HG02610 (cell line): ENCODE data around the gene KRT76.

Experiments used
- ATAC-seq: cut with Tn5 transposase; IDR thresholded peaks from one replicate; pipeline ENCODE4 v1.9.1; 2021; ENCODE audit warnings: mild to moderate bottlenecking, moderate library complexity; ENCODE audit not compliant: unreplicated experiment

Gene KRT76

DNA sequence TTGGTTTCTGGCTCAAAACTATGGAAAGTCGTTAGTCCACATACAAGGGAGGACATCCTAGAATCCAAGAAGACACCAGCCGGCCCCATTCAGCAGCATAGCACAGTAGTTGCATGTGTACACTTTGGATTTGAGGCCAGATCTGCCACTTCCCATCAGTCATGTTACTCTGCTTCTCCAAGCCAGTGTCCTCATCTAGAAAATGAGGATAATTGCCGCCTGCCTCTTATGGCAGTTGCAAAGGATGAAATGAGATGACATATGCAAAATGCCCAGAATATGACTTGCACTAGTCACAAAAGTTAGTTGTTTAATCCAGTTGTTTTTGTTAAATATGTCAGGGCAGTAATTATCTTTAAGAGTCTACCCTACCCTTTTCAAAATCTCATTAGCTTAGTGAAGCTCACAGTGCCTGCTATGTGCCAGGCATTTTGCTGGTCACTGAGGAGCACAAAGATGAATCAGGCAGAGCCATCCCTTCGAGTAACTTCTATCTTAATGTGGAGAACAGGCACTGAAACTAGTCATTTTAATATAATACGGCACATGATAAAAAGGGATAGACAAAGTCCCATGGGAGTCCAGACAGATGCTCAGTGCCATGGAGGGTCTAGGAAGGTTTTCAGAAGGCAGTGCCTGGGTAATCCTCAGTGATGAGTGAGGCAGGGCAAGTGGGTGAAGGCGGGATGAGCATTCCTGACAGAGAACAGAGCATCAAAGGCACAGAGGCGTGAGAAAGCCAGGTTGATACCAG, 6.6 kb upstream of the KRT76 start:
- ATAC-seq = no peak

DNA sequence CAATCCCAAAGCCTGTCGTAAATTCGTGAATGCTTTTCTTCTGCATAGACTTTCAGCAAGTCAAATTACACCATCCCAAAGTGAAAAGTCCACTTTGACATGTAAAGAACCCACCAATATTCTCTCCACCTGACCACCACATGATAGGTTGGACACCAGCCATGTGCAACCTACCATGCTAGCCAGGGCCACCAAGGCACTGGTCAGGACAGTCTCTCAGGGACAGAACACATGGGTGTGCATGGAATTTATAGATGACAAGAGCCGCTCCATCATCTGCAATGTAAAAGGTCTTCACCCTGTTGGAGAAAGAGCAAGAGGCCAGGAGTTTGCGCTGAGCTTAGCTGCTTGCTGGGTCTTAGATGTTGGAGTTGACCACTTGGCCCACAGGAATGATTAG, 5.4 kb upstream of the KRT76 start:
- no peak for ATAC-seq

DNA sequence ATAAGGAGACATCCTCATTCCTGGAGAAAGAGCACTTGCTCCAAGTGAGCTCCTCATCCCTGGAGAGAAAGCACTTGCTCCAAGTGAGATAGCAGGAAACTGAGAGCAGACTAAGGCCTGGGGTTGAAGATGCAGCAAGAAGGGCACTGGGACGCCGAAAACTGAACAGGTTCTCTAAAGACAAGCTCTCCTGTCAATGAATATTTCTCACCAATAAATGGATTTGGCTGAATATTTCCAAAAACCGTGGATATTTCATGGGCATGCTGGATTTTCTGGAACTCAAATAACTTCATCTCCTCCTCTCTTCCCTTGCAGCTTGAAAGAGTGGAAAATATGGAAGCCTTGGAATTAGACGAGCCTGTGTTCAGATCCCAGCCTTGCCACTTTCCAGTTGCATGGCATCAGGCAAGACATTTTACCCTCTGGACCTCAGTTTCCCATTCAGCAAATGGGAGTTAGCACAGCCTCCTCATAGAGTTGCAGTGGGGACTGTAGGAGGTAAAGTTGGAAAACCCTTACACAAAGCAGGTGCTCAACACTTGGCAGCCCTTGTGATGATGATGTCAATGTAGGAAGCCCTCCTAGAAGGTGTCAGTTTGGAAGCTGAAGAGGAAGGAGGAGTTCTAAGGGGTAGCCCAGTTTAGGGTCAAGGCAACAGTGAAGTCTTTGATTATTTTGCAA, 4.4 kb upstream of the KRT76 start:
- no peak for ATAC-seq

DNA sequence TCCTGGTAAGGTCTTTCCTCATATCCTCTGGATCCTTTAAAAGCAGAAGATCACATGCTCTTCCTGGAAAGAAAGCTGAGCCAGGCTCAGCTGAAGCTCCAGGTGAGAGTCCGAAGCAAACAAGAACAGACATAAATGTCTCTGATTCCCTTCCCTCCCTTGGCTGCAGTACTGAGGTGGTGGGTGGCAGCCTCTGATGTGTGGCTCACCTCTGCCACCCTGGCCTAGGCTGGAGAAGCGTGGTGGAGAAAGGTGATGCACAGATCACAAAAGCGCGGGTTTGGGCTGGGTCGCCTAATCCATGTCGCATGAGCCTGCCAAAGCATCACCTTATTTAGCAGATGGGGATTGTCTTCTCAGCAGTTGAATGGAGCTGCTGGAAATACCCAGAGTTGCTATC, 2.8 kb upstream of the KRT76 start:
- ATAC-seq = no peak

DNA sequence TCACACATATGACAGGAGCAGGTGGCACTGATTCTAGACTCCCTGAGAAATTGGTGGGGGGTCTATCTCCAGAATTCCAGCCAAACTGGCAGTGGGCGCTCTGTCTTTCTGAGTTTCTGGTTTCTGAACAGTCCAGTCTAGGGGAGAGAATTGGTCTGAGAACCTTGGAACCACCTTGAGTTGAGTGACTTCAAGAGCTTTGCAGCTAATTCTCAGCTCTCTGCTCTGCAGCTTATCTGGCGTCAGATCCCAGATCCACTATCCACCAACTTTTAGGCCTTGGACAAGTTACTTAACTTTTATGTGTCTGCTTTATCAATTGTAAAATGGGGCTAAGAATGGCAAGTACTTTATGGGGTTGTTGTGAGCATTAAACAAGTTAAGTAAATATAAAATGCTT, 1.7 kb upstream of the KRT76 start:
- ATAC-seq = no peak

DNA sequence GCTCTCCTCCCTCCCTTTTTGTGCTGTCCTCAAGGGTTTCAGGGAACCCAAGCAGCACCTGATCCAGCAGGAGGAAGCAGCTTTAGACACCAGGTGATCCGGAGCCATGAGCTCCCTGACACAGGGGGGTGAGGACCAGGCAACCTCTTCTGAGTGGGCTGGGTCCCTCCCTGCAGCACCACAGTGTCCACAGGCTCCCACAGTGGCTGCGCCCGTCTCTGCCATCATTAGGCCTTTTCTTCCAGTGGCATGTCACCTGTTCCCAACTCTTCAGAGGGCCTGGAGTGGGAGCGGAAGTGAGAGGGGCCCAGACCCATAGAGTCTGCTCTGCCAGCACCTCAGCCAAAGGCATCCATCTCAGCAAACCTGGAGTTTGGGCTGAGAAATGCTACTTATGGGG, 421 bp upstream of the KRT76 start:
- ATAC-seq = no peak

DNA sequence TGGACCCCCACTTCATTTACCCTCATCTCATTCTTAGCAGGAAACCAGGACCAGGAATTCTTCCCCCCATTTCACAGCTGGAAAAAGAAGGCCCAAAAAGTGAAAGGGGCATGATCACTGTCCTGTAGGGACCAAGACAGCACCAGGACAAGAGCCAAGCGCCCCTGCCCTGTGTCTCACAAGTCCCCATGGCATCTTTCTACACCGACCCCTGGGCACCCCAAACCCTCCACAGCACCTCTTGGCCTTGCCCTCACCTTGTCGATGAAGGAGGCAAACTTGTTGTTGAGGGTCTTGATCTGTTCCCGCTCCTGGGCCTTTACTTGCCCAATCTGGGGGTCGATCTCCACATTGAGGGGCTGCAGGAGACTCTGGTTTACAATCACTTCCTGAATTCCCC, 710 bp downstream of the KRT76 start:
- ATAC-seq = no peak

DNA sequence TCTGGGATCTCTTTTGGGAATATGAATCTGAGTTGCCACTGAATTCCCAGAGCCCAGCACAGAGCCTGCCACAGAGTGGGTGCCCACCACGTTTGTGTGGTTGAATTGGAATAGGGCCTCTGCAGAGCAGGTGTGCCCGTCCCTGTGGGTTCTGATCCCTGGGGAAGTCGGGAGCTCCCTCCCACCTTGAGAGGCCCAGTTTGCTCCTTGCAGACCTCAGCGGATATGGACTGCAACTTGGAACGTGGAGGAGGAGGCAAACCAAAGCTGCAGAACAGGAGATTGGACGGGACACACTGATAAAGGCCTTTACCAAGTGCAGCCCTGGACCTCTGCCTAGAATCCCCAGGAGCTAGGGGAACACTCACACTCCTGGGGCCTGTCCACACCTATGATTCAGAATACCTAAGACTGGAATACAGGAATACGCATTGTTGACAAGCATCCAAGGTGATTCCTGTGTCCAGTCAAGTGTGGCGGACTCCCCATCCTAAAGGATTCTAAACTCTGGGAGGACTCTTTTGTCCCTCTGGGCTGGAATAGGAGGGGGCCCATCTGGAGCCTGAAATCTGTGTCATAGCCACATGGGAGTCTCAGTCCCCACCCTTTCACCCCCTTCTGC, 2.4 kb downstream of the KRT76 start:
- ATAC-seq = no peak

DNA sequence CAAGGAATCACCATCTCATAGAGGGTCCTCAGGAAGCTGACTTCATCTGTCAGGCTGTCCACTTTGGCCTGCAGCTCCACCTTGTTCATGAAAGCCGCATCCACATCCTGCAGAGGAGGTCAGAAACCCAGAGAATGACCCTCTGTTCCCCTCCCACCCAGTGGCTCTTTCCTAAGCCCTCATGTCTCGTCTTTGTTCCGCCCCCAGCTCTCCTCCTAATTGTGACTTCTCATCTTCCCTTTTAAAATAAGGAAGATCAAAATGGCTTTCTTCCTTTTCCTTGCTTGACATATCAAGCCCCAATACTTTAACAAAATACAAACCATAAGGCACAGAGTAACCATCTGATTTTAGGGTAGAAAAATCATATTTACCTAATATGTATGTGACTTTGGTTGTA, 4.4 kb downstream of the KRT76 start:
- ATAC-seq = no peak

DNA sequence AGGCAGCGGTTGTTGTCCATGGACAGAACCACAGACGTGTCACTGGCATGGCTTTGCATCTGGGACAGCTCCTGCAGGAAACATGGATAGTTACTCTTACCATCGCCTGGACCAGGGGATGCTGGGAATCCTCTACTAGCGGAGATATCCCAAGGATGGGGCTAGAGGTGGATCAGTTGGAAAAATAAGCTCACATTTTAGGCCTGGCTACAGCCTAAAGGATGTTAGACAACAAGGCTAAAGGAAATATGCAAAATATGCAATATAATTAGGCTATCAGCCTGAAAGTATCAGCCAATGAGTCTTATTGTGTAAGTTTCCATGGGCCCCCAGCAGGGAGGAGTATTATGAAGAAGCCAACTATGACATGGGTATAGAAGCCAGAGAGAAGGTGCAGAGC, 5.0 kb downstream of the KRT76 start:
- ATAC-seq = no peak

DNA sequence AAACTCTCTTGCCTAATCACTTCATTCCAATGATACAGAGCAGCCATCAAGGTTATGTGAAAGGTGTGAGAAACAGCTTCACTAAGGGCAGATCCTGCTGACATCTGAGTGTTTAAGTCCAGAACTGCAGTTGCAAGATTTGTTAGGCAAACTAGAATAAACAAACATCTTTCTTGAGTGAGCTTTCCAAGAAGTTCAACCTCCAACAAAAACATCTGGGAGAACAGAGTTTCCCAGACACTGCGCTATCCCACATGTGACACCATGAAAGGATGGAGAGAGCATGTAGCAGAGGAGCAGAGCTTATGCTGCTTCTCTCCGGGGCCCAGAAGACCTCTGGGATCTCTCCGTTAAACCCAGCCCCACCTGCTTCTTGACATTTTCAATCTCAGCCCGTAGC, 5.6 kb downstream of the KRT76 start:
- no peak for ATAC-seq

DNA sequence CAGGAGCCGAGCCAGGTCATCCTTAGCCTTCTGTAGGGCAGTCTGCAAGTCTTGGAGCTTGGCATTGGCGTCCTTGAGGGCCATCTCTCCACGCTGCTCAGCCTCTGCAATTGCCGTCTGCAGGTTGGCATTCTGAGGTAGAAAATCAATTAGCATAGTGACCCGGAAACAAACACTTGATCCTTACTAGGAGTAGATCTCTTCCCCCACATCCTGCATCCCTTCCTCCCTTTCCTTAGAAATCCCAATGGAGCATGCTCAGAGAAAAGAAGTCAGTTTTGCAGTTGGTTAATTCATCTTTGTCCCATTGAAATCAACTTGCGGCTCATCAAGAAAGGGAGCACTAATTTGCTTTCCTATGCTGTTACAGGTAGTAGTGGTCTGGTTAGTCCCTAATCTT, 6.1 kb downstream of the KRT76 start:
- ATAC-seq = no peak

DNA sequence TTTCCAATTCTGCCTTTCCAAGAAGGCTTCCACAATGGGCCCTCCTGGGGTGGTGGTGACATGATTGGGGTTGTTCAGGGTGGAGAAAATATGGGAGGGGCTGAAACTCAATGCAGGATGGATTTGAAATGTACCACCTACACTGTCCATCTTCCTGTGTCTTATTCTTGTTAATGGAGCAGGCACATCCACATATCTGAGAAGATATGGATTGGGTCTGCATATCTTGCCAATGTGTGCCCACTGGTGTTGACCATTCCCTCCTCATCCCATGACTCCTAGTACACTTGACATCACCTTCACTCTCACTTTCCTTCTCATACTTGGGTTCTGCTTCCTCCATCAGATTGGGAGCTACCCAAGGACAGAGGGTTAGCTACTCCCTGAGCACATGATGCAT, 7.2 kb downstream of the KRT76 start:
- no peak for ATAC-seq

DNA sequence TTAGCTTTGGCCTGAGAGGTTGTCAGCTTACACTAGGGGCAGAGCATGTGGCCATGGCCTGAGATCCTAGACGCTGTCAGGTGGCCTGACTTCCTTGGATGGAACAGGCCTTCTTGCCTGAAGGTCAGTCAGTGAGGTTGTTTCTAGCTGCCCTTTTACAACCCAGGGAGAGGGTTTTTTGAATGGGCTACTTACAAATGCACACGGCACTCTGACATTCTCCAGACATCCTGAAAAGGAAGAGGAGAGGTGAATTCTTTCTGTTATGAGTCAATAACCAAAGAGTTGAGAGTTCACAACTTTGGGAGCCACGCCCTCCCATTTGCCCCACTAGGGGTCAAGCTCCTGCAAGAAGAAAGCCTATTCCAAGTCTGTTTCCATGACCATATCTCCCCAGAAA, 7.8 kb downstream of the KRT76 start:
- ATAC-seq = no peak

DNA sequence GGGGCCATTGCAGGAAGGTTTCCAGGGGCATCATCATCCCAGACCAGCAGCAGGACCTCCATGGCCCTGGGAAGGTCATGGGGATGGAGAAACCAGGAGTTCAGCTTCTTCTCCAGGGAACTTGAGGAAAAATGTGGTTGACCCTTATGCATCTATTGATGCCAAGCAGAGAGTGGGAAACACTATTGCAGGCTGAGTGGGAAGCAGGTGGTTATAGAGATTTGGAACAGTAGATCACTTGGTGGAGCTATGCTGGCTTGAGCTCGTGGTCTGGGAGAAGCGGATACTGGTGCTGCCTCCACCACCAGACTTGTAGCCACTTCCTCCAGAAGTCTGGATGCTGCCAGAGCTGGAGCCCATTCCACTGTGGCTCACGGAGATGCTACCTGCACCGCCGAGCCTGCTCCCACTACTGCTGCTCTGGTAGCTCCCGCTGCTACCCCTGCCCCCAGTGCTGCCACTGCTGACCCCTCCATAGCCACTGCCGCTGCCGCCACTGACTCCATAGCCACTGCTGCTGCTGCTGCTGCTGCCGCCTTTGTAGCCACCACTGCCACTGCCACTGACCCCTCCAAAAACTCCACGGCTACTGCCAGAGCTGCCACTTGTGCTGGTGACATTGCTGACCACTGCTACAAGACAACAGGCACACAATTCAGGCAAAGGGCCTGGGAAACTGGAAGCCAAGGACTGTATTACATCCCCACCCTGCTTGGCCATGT, 8.5 kb downstream of the KRT76 start:
- ATAC-seq = no peak

DNA sequence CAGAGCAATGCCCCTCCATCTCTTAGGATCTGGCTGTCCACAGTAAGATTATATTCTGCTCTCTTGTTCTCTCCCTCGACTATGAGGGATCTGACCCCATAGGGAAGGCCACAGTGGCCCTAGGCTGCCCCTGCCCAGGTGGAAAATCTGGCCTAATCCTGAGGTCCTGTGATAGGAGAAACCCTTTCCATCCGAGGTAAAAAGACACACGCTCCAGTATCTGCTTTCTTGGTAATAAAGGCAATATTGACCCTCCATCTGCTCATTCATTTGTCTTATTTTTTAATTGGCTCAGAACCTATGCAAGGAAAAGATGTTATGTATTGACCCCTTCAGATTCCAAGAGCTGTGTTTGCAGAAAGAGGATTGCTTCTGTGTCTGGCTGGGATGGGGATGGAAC, 9.7 kb downstream of the KRT76 start:
- ATAC-seq = no peak

DNA sequence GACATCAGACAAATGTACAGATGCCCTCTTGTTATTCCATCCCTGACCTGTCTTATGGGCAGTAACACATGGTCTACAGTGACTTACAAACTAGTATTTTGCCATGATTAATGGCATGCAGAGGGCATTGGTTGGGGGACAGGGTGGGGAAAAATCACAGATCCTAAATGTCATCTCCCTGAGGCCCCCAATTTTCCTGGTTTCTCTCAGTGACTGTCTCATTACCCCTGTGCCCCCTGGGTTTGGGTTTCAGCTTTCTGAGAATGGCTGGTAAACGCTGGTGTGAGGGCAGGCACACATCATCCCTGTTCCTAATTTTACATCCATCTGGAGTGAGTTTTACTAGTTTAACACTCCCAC, 10.1 kb downstream of the KRT76 start:
- ATAC-seq = no peak

DNA sequence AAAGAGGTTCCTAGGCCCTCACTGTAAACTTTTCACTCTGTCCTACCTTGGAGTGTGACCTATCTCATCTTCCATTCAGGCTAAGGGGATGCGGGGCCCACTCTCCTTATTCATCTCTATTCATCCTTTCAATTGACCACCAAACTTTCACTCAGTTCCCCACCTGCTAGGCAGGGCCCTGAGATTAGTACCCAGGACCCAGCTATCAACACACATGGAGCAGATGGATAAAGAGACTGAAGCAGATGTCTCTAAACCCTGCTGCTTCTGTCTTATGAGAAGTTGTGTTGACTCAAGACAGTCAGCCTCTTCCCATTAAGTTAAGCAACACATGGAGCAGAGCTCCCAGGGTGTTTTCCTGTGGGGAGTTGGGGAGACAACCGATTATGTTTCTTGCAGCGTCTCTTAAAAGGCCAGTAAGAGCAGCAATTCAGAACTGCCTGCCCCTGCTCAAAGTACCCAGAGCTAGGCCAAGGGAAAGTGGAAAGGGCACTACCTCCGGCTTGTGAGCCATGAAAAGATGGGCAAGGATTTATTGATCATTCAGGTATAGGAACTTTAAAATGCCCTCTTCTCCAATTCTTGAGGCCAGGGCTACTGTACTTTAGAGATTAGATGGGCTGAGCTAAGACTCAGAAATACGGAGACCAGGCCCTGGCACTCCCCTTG, 10.7 kb downstream of the KRT76 start:
- no peak for ATAC-seq

DNA sequence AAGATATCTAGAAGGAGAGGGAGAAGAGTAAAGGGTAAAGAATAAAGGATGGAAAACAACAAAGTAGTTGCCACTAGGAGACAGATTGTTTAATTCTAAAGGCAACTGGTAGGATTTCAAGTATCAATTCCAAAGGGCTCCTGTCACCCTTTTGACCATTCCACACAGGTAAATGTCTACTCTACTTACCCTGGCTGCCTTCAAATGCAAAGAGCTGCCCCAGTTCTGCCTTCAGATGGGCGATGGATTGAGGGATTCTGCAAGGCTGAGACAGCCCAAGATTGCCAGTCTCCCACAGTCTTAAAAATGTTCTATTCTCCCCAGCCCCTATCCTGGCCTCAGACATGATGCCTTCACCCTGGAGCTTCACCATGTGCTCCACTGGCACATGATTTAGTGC, 11.4 kb downstream of the KRT76 start:
- ATAC-seq = no peak

DNA sequence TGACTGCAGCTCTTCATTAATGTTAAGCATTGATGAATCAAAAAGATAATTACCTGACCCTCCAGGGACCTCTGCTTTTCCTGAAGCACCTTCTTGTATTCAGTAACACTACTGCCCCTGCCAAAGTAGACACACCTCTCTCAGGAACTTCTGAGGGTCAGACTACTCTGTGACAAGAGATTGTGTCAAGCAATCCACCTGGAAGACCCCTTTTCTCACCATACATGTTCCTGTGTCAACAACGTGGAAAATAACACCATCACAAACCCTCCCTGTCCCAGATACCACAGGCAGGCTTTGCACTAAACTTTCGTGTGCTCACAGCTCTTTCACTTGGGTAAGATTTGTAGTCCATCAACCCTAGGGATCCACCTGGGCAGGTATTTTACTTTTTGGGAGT, 13.2 kb downstream of the KRT76 start:
- ATAC-seq = no peak

DNA sequence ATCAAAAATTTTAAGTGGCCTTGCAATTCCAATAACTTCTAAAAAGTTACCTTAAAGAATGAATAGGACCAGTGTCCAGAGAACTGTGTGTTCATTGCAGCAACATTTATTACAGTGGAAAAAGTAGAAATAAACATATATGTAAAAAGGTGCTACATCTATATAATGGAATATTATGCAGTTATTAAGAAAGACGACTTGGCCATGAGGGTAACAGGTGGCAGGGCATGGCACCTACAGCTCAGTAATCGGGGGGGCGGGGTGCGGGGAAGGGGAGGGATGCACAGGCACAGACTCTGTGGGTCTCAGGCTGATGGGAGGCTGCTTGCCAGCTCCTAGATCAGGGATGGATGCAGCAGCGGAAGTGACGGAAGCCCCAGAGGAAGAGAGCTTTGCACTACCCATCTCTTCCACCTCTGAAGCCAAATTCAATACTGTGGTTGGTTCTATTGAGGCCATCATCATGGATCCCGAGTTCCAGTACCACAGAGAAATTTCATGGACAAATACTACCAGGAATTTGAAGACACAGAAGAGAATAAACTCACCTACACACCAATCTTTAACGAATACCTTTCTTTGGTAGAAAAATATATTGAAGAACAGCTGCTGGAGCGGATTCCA, 14.0 kb downstream of the KRT76 start:
- no peak for ATAC-seq
